Measurements from ENCODE around the gene TCTA. TPM values are rescaled to one million over a fixed set of nuclear protein-coding genes. Genes with fewer than 3 reads are reported as not detected.

The TCTA gene
- total RNA-seq, 2 experiments from 2014 or later: 9.5 to 10.9 TPM

GRCh38 chr3:49465270-49466034 lies 53.2 kb downstream of the TCTA start:
- ChIA-PET CTCF (no interaction called here), POLR2A (no interaction called here)
- no peak for DNase-seq
- Mint-ChIP-seq H3K36me3 (no peaks in the 10 kb centered on the region), H3K27me3 (no peaks in the 10 kb centered on the region), H3K4me3 (no peak overlapping the region), H3K4me1 (ENCODE audit: low read depth) (peaks cover 6% of the 10 kb centered on the region), H3K9me3 (no peaks in the 10 kb centered on the region), H3K27ac (no peak overlapping the region)
- intact Hi-C loops (cut with micrococcal nuclease): no loop called here

Other genes with a start within 250 kb of the TCTA start
- 10 to 100 TPM; 18.8 to 19.7 TPM for gene CCDC71, start 246.1 kb upstream of the TCTA start, total RNA-seq
- 1 to 10 TPM; 1.8 to 2.9 TPM for gene KLHDC8B, start 240.8 kb upstream of the TCTA start, total RNA-seq
- 1 to 10 TPM; 2.8 to 3.0 TPM for gene C3orf62, start 135.2 kb upstream of the TCTA start, total RNA-seq
- 10 to 100 TPM; 79.4 to 79.7 TPM for gene USP4, start 72.4 kb upstream of the TCTA start, total RNA-seq
- gene GPX1, start 54.1 kb upstream of the TCTA start, total RNA-seq: 100 to 1,000 TPM; 176 to 177 TPM
- gene RHOA, start 447 bp upstream of the TCTA start, total RNA-seq: 100 to 1,000 TPM; 497 to 514 TPM
- gene AMT, start 10.1 kb downstream of the TCTA start, total RNA-seq: 1 to 10 TPM; 2.4 to 2.6 TPM
- gene NICN1, start 16.9 kb downstream of the TCTA start, total RNA-seq: 10 to 100 TPM; 12.0 to 12.8 TPM
- gene DAG1, start 57.8 kb downstream of the TCTA start, total RNA-seq: 1 to 10 TPM; 9.4 to 9.6 TPM
- under 1 TPM; 0.05 to 0.07 TPM for gene BSN, start 142.1 kb downstream of the TCTA start, total RNA-seq

All from activated CD4-positive, alpha-beta memory T cell treated with anti-CD3 and anti-CD28 coated beads for 36 hours (primary cell).